Psoas muscle (tissue), 8 donors: ENCODE results near the gene OR2T4. TPM values are rescaled to one million over a fixed set of nuclear protein-coding genes. Genes with fewer than 3 reads are reported as not detected.

Experiments used
- ATAC-seq, 4 donors: fragments of 200-7000 bp; cut with Tn5 transposase; one replicate each; pipeline ENCODE4 v1.9.1; 2020; ENCODE audit warnings: moderate library complexity in 3 of 4, mild to moderate bottlenecking in 2 of 4
- DNase-seq, 2 donors: peaks; one replicate each; pipeline ENCODE4 v3.0.0-alpha.2; 2020
- H3K27ac ChIP-seq: fragments of 200-600 bp; one replicate; pipeline ENCODE4 v1.8.0; 2022
- H3K27me3 ChIP-seq, 3 donors: fragments of 200-600 bp in 1 of 3; one replicate each; pipeline versions ENCODE4 v1.6.1 to v1.8.0; 2013 to 2022; ENCODE audit warnings: low read length in 2 of 3, mild to moderate bottlenecking in 2 of 3, moderate library complexity in 1 of 3; ENCODE audit not compliant: insufficient read depth in 3 of 3
- H3K36me3 ChIP-seq, 2 donors: fragments of 200-600 bp in 1 of 2; one replicate each; pipeline versions ENCODE4 v1.6.1 to v1.8.0; 2013 to 2022; ENCODE audit warnings: low read depth in 1 of 2, mild to moderate bottlenecking in 1 of 2, moderate library complexity in 1 of 2; ENCODE audit not compliant: insufficient read depth in 1 of 2
- H3K4me1 ChIP-seq: fragments of 200-600 bp; one replicate; pipeline ENCODE4 v1.8.0; 2022
- H3K4me3 ChIP-seq: fragments of 200-600 bp; one replicate; pipeline ENCODE4 v1.8.0; 2022; ENCODE audit warnings: mild to moderate bottlenecking
- H3K9me3 ChIP-seq: fragments of 200-600 bp; one replicate; pipeline ENCODE4 v1.8.0; 2022
- CTCF ChIP-seq: fragments of 200-600 bp; IDR thresholded peaks from one replicate; pipeline ENCODE4 v1.8.0; 2022; ENCODE audit warnings: antibody characterized with exemption
- WGBS, 3 donors: extraction: QIAGEN DNeasy Blood & Tissue Kit; methylation state at CpG; one replicate each; pipeline versions ENCODE4 v1.1.6 to v1.1.7; 2013; 5-methylcytosine and 5-hydroxymethylcytosine counted together
- intact Hi-C, 2 donors: fragments of 100-400 bp; cut with DNase I; formaldehyde crosslinking; loops; one replicate each; pipeline versions ENCODE4 v1.11.0 to v1.14.2; 2022
- polyA plus RNA-seq, 3 donors: library from polyadenylated mRNA; stranded (reverse); fragments of 200-250 nt; gene quantifications; one replicate each; pipeline ENCODE4 v1.2.3, GENCODE V29; 2013
- total RNA-seq, 4 donors: library from RNA; stranded (reverse); fragmentation: NEBNext Ultra II Directional in 2 of 4; extraction: Animal tissue kit (Norgen Biotek cat#: 25700) in 2 of 4; gene quantifications; one replicate each; pipeline versions ENCODE4 v1.2.1 to v1.2.4, GENCODE V29; 2021 to 2023
- donor health status: healthy with polysubstance abuse.
- donor health status: DM: no; HTN: no; CAD: no; lungs with moderate emphysema.
- donor health status: Bipolar disorder and iron deficiency.
- donor health status: healthy.
- donor health status: DM: yes; HTN: yes; CAD: no.
- donor health status: DM: no; HTN: no; CAD: no.
- donor health status: DM: no; HTN: no; CAD: no.
- donor health status: DM: yes; HTN: yes; CAD: no.

The OR2T4 gene
- total and polyA plus RNA-seq, 7 donors, result not detected

- no peaks in the 10 kb centered on the region for H3K4me1 ChIP-seq
- H3K27me3 ChIP-seq, result no peaks in the 10 kb centered on the region
- no peak for DNase-seq
- no peak for TF ChIP-seq CTCF
- H3K27ac ChIP-seq, result no peak overlapping the region
- no peak for ATAC-seq
- intact Hi-C loops, result no loop called here
- no peaks in the 10 kb centered on the region for H3K36me3 ChIP-seq
- WGBS, 3 donors, result 48 to 69% (median 61%) methylated on average over 3 of the region's 3 CpGs
- no peak overlapping the region for H3K4me3 ChIP-seq
- H3K9me3 ChIP-seq, result no peaks in the 10 kb centered on the region
Observed at GRCh38 chr1:248376916-248377315, 15.5 kb downstream of the OR2T4 start.

- no peaks in the 10 kb centered on the region for H3K36me3 ChIP-seq
- H3K27me3 ChIP-seq, result no peaks in the 10 kb centered on the region
- no peak overlapping the region for H3K27ac ChIP-seq
- no peaks in the 10 kb centered on the region for H3K4me1 ChIP-seq
- DNase-seq (no peak), ATAC-seq (no peak)
- no peak for TF ChIP-seq CTCF
- no peaks in the 10 kb centered on the region for H3K9me3 ChIP-seq
- intact Hi-C loops, result no loop called here
- 85 to 89% (median 88%) methylated on average over 3 of the region's 3 CpGs for WGBS, 3 donors
- no peak overlapping the region for H3K4me3 ChIP-seq
Observed at GRCh38 chr1:248380854-248381253, 19.4 kb downstream of the OR2T4 start.

GRCh38 chr1:248388426-248388825 is 27.0 kb downstream of the OR2T4 start:
- no peak for ATAC-seq
- no peak overlapping the region for H3K27ac ChIP-seq
- intact Hi-C loops, result no loop called here
- H3K27me3 ChIP-seq, result no peaks in the 10 kb centered on the region
- no peaks in the 10 kb centered on the region for H3K9me3 ChIP-seq
- H3K4me1 ChIP-seq, result no peaks in the 10 kb centered on the region
- no peak for TF ChIP-seq CTCF
- no peaks in the 10 kb centered on the region for H3K36me3 ChIP-seq
- 59 to 61% (median 61%) methylated on average over 2 of the region's 2 CpGs for WGBS, 3 donors
- H3K4me3 ChIP-seq, result no peak overlapping the region
- DNase-seq, result no peak

GRCh38 chr1:248393050-248393449 is 31.6 kb downstream of the OR2T4 start:
- Histone ChIP-seq H3K36me3 (no peaks in the 10 kb centered on the region), H3K27me3 (no peaks in the 10 kb centered on the region), H3K27ac (no peak overlapping the region), H3K9me3 (no peaks in the 10 kb centered on the region), H3K4me1 (no peaks in the 10 kb centered on the region), H3K4me3 (no peak overlapping the region)
- 43 to 45% (median 45%) methylated on average over 2 of the region's 2 CpGs for WGBS, 3 donors
- intact Hi-C loops, result no loop called here
- DNase-seq (no peak), ATAC-seq (no peak)
- no peak for TF ChIP-seq CTCF

GRCh38 chr1:248402748-248403147 is 41.3 kb downstream of the OR2T4 start, which contains the start of gene OR2T1:
OR2T1 (plus strand) TSS chr1:248403048; CDS start chr1:248406148, 3,100 bp downstream.
- H3K9me3 ChIP-seq, result no peaks in the 10 kb centered on the region
- WGBS, 3 donors, result 61 to 73% (median 71%) methylated on average over 3 of the region's 3 CpGs
- no peak for TF ChIP-seq CTCF
- H3K36me3 ChIP-seq, result no peaks in the 10 kb centered on the region
- no peak within 1 kb of the TSS for H3K27ac ChIP-seq
- no peak for DNase-seq
- no peaks in the 10 kb centered on the region for H3K4me1 ChIP-seq
- ATAC-seq, result no peak
- no peak within 1 kb of the TSS for H3K4me3 ChIP-seq
- intact Hi-C loops, result no loop called here
- H3K27me3 ChIP-seq, result no peaks in the 10 kb centered on the region
